Hematopoietic multipotent progenitor cell treated with erythropoietin and hydrocortisone succinate and interleukin-3 and kit ligand, for 4 days (in vitro differentiated cells): ENCODE data around the gene EFNA4.
"Not testable (repeated sequence)": the region's sequence is repeated elsewhere in the genome, so short reads cannot be mapped to it uniquely, and the experiment has no call there.

Experiments used
- DNase-seq: peaks from one replicate; pipeline ENCODE4 v3.0.0-alpha.2; 2015

The EFNA4 gene

GRCh38 chr1:155091071-155092051 is 27.8 kb downstream of the EFNA4 start:
- peak; percentile 88 for DNase-seq

- DNase-seq = no peak
Observed at GRCh38 chr1:155092131-155092530, 28.6 kb downstream of the EFNA4 start.

- DNase-seq = no peak
Observed at GRCh38 chr1:155092641-155093040, 29.1 kb downstream of the EFNA4 start.

GRCh38 chr1:155093911-155094621 is 30.5 kb downstream of the EFNA4 start:
- DNase-seq = peak; percentile 71

- DNase-seq = no peak
Observed at GRCh38 chr1:155094622-155094948, 31.0 kb downstream of the EFNA4 start.

- no peak for DNase-seq
Observed at GRCh38 chr1:155099331-155099730, 35.8 kb downstream of the EFNA4 start.

GRCh38 chr1:155103325-155103724 is 39.8 kb downstream of the EFNA4 start:
- DNase-seq = no peak

- no peak for DNase-seq
Observed at GRCh38 chr1:155104605-155105534, 41.3 kb downstream of the EFNA4 start.

GRCh38 chr1:155105604-155106011 is 42.1 kb downstream of the EFNA4 start:
- DNase-seq = no peak

- no peak for DNase-seq
Observed at GRCh38 chr1:155106862-155107261, 43.3 kb downstream of the EFNA4 start.

GRCh38 chr1:155107309-155108264 is 44.0 kb downstream of the EFNA4 start:
- no peak for DNase-seq

- DNase-seq = no peak
Observed at GRCh38 chr1:155108296-155108695, 44.8 kb downstream of the EFNA4 start.

GRCh38 chr1:155110381-155110780 is 46.8 kb downstream of the EFNA4 start:
- no peak for DNase-seq

GRCh38 chr1:155110826-155111225 is 47.3 kb downstream of the EFNA4 start:
- DNase-seq = peak; percentile 45

GRCh38 chr1:155113450-155113980 is 50.0 kb downstream of the EFNA4 start:
- no peak for DNase-seq

- no peak for DNase-seq
Observed at GRCh38 chr1:155116113-155116764, 52.7 kb downstream of the EFNA4 start.

GRCh38 chr1:155117610-155118009 is 54.1 kb downstream of the EFNA4 start:
- DNase-seq = no peak

- not testable (repeated sequence) for DNase-seq
Observed at GRCh38 chr1:155118090-155118489, 54.5 kb downstream of the EFNA4 start.
